Sciatic nerve (tissue), 2 donors: ENCODE results near the gene BTN2A1. TPM values are rescaled to one million over a fixed set of nuclear protein-coding genes. Genes with fewer than 3 reads are reported as not detected.
"Not testable (repeated sequence)": the region's sequence is repeated elsewhere in the genome, so short reads cannot be mapped to it uniquely, and the experiment has no call there.

Source experiments
- ATAC-seq: fragments of 200-7000 bp; cut with Tn5 transposase; one replicate; pipeline ENCODE4 v1.9.1; 2020; ENCODE audit warnings: mild to moderate bottlenecking, moderate library complexity
- DNase-seq: peaks from one replicate; pipeline ENCODE4 v3.0.0-alpha.2; 2020; ENCODE audit warnings: low spot score
- intact Hi-C: fragments of 100-400 bp; cut with DNase I; formaldehyde crosslinking; loops from one replicate; pipeline ENCODE4 v1.14.2; 2022
- total RNA-seq: library from RNA; stranded (reverse); fragmentation: NEBNext Ultra II Directional; extraction: Animal tissue kit (Norgen Biotek cat#: 25700); gene quantifications from one replicate; pipeline ENCODE4 v1.2.1, GENCODE V29; 2021
- donor health status: DM: no; HTN: no; CAD: no.
- donor health status: DM: no; HTN: no; CAD: no.

BTN2A1 gene
- total RNA-seq, 1 donor from 2014 or later: 29.1 TPM

GRCh38 chr6:26431258-26432172 is 26.2 kb upstream of the BTN2A1 start:
- ATAC-seq (peak; percentile 93), DNase-seq (no peak)
- intact Hi-C loops: no loop called here

DNA sequence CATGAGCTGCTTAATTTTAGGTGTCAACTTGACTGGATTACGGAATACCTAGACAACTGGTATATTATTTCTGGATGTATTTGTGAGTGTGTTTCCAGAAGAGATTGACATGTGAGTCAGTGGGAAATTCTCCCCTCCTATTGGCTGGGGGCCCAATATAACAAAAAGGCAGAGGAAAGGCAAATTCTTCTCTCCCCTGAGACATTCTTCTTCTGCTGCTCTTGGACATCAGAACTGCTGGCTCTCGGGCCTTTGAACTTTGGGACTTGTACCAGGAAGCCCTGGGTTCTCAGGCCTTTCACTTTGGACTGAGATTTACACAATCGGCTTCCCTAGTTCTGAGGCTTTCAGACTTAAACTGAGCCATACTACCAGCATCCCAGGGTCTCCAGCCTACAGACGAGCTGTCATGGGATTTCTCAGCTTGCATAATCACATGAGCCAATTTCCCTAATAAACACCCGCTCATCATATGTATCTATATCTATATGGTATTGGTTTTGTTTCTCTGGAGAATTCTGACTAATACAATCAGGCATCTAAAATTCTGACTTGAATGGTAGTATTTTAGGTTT is 25.0 kb upstream of the BTN2A1 start:
- ATAC-seq (peak; percentile 65), DNase-seq (no peak)
- intact Hi-C loops: no loop called here

GRCh38 chr6:26433680-26434079 is 24.1 kb upstream of the BTN2A1 start:
- DNase-seq, ATAC-seq, intact Hi-C loops: not testable (repeated sequence)

DNA sequence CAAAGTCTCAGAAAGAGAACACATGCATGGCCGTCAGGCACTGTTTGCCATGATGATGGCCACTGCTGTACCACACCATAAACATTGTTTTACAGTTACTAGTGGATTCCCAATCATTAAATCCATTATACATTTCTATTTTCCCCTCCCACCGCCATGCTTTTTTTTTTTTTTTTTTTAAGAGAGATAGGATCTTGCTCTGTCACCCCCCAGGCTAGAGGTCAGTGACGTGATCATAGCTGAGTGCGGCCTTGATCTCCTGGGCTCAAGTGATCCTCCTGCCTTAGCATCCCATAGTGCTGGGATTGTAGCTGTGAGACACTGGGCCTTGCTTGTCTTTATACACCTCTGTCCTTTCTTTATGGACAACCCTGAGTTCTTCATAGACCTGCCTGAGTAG is 21.7 kb upstream of the BTN2A1 start:
- ATAC-seq: no peak
- intact Hi-C loops: no loop called here

DNA sequence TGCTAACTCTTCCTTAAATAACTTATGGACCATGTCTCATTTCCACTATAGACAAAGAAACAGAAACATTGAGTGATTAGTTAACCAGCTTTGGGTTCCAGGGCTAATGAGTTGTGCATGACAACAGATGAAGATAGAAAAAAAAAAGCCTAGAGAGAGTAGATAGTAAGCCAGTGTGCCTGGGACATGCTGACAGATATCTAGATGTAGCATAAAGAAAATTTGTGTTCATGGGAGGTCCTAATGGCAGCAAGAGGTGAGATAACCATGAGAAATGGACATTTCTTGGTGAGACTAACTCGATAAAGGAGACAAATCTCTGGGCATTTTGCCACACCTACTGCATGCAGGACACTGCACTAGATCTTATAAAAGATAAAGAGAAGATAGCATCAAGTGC is 20.2 kb upstream of the BTN2A1 start:
- intact Hi-C loops: no loop called here
- DNase-seq: no peak
- no peak for ATAC-seq

More for the DNA sequence above, 21.7 kb upstream of the BTN2A1 start:
- no peak for DNase-seq

GRCh38 chr6:26438000-26438399 is 19.8 kb upstream of the BTN2A1 start:
- intact Hi-C loops: no loop called here
- ATAC-seq (no peak), DNase-seq (no peak)

DNA sequence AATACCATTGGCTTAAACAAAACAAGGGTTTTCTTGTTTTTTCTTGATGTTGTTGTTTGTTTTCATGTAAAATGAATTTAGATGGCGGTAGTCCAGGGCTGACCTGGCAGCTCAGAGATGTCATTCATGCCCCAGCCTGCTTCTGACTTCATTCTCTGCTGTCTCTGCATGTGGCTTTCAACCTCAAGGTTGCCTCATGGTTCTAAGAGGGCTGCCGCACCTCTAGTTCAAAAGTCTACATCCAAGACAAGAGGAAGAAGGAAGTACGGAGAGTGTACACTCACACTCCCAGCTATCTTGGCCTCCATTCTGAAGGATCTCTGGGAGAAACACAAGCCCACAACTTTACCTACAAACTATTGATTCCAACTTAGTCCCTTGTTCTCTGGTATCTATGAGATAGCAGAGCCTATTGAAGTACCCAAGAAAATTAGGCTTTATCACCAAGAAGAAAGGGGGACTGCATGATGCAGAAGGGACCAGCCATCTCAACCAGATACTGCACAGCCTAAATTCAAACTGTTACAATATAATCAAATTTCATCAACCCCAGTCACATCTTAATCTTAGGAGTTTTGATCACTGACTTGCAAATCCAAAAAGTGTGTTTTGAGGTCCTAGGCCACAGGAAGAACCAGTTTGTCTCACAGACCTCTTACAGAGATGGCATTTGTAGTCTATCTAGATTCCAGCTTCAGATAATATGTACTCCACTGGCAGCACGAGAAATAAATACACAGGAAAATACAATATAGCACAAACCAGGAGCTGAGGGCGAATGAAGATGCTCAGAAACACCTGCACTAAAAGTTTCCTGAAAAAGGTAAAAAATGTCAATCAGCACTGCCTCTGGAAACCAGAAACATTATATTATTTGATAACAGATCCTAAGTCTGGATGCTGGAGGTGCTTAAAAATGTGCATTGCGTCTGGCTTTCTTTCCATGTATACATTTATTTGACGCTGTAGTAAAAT is 18.3 kb upstream of the BTN2A1 start:
- DNase-seq: no peak
- intact Hi-C loops: no loop called here
- no peak for ATAC-seq

- ATAC-seq: peak; percentile 3
- no peak for DNase-seq
- intact Hi-C loops: no loop called here
Measured at GRCh38 chr6:26440977-26441358, 16.8 kb upstream of the BTN2A1 start.

GRCh38 chr6:26441977-26442376 is 15.8 kb upstream of the BTN2A1 start:
- DNase-seq (no peak), ATAC-seq (no peak)
- intact Hi-C loops: no loop called here

DNA sequence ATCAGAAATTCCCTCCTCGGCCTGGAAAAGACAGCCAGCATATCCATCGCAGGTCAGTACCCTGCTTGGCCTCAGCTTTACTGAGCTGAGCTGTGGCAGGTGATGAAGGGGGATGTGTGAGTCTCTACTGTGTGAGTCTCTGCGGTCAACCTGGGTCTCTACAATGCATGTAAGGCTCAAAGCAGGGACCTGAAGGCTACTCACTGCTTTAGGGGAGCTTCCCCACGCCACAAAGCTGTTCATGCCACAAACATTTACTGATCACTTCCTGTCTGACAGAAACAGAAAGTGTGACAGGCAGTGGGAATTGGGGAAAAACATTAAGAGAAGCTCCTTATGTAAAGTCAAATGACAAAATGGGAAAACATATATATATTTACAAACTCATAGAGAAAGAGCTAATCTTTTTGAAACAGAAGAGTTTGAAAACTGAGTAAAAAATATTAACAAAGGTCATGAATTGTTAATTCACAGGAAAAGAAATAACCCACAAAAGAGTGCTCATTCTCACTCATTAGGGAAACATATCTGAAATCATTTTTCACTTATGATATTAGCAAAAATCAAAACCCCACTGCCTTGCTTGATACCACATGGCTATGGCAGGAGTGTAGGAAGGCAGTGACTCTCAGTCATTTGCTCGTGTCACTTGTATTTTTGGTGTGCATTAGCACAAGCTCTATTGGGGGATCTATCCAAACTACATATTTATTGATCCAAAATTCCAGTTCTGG is 11.7 kb upstream of the BTN2A1 start:
- intact Hi-C loops: no loop called here
- ATAC-seq: no peak
- no peak for DNase-seq

DNA sequence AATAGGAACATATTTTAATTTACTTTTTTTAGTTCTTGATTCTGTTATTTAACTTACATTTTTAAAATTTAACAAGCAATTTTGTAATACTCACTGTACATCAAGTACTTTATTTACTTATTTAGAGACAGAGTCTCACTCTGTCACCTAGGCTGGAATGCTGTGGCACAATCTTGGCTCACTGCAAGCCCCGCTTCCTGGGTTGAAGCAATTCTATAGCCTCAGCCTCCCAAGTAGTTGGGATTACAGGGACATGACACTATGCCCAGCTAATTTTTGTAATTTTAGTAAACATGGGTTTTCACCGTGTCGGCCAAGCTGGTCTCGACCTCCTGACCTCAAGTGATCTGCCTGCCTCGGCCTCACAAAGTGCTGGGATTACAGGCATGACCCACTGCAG is 10.5 kb upstream of the BTN2A1 start:
- intact Hi-C loops: no loop called here

DNA sequence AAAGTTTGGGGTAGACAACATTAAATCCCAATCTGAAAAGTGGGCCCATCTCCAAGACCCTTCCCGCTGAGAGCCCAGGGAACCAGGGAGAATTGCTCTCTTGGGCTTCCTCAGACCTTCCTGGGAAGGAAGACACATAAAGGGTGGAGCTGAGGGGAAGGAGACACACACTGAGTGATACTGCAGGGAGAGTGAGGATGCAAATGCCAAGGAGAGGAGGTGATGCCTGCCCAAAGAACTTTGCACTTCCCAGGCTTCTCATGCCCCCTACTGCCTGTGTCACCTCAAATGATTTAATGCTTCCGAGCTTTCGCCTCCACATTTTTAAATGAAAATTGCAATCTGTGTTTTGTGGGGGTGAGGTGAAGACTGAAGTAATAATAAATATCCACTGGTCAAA is 7.5 kb upstream of the BTN2A1 start:
- ATAC-seq: no peak
- DNase-seq: no peak
- intact Hi-C loops: no loop called here

More for the DNA sequence above, 10.5 kb upstream of the BTN2A1 start:
- no peak for ATAC-seq
- no peak for DNase-seq

DNA sequence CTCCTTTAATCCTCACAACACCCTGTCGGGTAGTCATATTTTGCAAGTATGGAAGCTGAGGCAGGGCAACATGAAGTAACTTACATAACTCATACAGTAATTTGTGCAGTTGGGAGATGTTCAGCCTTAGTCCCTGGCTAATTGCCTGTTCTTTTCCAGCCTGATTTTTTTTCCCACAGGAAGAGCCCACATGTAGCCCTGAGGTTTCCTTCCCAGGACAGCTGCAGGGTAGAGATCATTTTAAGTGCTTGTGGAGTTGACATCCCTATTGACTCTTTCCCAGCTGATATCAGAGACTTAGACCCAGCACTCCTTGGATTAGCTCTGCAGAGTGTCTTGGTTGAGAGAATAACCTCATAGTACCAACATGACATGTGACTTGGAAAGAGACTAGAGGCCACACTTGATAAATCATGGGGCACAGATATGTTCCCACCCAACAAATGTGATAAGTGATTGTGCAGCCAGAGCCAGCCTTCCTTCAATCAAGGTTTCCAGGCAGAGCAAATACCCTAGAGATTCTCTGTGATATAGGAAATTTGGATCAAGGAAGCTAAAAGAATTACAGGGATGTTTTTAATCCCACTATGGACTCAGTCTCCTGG is 5.0 kb upstream of the BTN2A1 start:
- intact Hi-C loops: no loop called here
- no peak for DNase-seq
- no peak for ATAC-seq

DNA sequence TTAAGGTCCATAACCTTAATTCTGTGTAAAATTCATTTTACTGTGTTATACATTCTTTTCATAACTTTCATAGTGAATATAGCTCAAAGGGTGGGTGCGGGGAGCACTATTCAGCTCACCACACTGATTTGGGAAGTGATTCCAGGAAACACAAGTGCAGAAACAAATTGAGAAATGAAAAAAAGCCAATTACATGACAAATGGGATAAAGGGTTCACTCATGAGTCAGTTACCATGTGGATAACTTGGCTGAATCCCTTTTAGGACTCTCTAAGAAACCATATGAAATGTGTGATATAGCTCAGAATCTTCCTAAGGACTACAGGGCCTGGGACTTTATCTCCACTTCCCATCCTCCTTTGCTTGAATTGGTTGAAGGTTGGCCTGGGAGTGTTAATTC is 3.1 kb upstream of the BTN2A1 start:
- no peak for DNase-seq
- intact Hi-C loops: no loop called here
- no peak for ATAC-seq

DNA sequence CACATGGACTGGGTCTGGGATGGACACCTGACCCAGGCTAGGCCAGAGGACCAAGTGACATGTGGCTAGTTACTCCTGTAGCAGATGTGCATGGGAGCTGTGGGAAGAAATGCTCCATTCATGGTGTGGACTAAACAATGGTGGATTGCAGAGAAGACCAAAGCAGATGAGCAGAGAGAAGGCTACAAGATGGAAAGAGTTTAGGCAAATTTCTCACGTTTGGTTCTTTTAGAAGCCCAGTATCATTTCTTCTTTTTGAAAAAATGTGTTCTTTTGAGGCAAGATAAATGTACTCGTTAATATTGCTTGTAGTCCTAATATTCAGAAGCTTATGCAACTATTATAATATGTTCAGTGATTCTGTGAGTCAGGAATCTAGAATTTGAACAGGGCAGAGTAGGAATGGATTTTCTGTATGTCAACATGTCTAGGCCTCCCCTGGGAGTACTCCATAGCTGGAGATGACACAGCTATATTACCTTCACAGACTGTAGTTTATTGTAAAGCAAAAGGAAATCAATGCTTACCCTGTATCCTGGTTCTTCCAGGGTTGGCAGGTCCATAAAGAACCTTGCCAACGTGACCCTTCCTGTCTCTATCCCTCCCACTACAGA is 2.3 kb upstream of the BTN2A1 start:
- intact Hi-C loops: no loop called here
- no peak for ATAC-seq
- DNase-seq: no peak

DNA sequence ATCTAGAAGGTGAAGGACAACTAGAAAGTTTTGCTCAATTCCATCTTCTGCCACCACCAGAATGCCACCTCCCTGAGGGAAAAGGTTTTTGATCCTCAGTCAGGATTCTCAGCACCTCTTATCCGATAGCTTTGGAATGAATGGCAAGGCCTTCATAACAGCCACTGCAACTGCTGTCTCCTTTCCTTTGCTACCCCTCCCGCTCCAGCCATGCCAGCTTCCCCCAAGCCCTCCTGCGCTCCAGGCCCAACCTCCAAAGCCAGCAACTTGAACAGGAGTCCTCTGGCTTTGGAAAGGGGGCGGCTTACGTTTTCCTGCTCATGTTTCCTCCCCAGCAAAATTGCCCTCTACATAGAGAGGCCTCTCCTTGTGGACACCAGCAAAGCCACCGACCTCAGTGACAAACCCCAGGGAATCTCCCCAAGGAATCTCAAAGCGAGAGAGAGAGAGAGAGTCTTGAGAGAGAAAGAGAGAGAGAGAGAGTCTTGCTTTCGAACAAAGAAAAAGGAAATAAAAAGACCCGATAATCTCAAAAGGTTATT is 420 bp upstream of the BTN2A1 start:
- ATAC-seq (peak; percentile 69), DNase-seq (no peak)
- intact Hi-C loops: no loop called here

- no peak for DNase-seq
- intact Hi-C loops: no loop called here
- no peak for ATAC-seq
Measured at GRCh38 chr6:26459023-26459810, 1.5 kb downstream of the BTN2A1 start.
